ENCODE measurements around the gene MIDN.
A peak's percentile ranks its signal among the peaks of the same experiment; 100 is the strongest.

Gene MIDN

DNA sequence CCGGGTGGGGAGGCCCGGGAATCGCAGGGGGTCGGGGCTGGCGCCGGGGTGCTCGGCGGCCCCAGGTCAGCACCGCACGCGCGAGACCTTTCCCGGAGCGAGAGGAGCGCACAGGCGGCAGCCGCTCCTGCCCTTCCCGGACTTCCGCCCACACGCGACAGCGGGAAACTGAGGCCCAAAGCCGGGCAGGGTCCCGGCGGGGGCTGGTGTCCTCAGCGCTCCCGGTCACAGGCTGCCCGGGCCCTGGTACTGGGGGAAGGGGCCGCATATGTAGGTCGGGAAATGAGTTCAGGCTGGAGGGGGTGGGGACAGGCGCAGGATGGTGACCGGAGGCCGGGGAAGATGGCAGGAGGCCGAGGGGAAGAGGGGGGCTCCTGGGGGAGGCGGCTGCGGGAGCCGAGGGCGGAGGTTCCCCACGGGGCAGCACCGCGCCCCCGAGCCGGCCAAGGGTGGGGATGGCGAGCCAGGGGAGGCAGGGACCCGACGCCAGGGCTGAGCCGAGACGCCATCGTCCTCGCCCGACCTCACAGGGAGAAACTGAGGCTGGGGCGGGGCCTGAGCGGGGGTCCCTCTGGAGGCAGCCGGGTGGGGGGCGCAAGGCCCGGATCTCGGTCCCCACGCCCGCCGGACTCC lies 11.2 kb upstream of the MIDN start:
- POLR2A ChIA-PET, result no interaction called here
- TF ChIP-seq, protein P1, sequence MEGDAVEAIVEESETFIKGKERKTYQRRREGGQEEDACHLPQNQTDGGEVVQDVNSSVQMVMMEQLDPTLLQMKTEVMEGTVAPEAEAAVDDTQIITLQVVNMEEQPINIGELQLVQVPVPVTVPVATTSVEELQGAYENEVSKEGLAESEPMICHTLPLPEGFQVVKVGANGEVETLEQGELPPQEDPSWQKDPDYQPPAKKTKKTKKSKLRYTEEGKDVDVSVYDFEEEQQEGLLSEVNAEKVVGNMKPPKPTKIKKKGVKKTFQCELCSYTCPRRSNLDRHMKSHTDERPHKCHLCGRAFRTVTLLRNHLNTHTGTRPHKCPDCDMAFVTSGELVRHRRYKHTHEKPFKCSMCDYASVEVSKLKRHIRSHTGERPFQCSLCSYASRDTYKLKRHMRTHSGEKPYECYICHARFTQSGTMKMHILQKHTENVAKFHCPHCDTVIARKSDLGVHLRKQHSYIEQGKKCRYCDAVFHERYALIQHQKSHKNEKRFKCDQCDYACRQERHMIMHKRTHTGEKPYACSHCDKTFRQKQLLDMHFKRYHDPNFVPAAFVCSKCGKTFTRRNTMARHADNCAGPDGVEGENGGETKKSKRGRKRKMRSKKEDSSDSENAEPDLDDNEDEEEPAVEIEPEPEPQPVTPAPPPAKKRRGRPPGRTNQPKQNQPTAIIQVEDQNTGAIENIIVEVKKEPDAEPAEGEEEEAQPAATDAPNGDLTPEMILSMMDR (IDR thresholded peaks at IDR 0.05; ENCODE audit: control extremely low read depth, extremely low read depth, low read depth, missing control alignments), result no peak
- CTCF ChIA-PET, result no interaction called here
- DNase-seq (ENCODE audit: extremely low spot score), result no peak

DNA sequence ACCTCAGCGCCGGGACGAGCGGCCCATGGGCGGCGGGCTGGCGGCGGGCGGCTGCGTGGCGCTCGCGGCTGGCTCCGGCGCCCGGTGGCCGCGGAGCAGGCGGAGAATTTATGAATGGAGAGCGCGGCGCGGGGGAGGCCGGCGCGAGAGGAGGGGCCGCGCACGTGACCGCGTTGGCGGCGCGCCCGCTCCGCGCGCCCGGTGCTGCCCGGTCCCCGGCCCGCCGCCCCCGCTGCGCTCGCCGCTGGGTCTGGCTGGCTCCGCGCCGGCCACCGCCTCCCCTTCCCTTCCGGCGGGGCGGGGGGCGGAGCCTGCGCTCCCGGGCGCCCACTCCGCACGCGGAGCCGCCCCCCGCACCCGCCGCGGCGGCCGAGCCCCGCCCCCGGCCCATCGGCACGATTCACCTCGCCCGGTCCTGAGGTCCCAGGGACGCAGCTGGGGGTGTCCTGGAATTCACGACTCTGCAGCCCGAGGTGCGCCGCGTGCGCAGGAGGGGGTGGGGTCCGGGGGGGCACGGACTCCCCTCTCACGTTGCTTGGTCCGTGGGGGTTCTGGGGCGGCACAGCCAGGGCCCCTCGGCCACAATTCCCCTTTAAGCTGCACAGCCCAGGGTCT lies 10.5 kb upstream of the MIDN start, which contains the start of gene CBARP:
TSS of gene CBARP (minus strand) at position 252 of the 615 bp plus-strand sequence. CDS start 1,905 bp downstream, outside the sequence.
- ChIA-PET CTCF (interaction anchor here (1.2 to 9.8 kb wide), 4 partner anchors 17 to 124 kb away, joined by 4 to 491 read pairs (median 5); partner anchors contain the start of gene CIRBP), POLR2A (no interaction called here)
- TF ChIP-seq, protein P1 (IDR thresholded peaks at IDR 0.05; ENCODE audit: control extremely low read depth, extremely low read depth, low read depth, missing control alignments), result no peak
- DNase-seq (ENCODE audit: extremely low spot score), result peak; percentile 55

DNA sequence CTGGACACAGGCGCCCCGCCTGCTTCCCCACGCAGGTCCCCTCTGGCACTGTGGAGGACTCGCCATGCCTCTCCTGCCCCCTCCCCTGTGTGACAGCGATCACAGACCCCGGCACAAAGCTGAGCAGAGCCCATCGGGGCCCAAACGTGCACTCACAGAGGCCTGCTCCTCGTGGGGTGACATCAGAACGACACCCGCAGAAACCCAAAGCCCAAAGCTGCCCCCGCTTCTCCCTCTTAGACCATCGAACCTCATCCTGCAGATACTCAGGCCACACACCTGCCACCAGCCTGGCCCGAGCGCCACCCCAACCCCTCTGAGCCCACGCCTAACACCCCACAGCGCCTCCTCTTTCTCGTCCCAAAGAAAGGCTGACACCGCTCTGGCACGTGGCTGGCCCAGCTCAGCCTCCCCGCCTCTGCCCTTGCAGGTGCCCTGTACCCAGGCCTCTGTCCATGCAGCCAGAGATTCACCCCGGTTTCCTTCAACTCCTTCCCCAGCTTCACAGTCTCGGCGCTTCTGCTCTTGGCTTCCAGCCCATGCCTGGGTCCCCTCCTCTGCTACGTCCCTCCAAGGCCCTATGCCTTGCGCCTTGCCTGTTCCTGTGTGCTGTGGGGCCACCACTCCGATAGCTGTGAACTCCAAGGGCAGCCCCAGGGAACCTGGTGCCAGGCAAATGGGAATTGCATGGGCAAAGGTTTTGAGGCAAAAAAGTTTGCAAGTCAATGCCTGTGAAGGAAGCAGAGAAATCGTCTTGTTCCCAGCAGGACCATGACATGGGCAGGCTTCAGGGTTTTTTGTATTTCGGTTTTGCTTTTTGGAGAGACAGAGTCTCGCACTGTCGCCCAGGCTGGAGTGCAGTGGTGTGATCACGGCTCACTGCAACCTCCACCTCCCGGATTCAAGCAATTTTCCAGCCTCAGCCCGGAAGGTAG lies 9.7 kb upstream of the MIDN start:
- TF ChIP-seq, protein P1 (IDR thresholded peaks at IDR 0.05; ENCODE audit: control extremely low read depth, extremely low read depth, low read depth, missing control alignments), result no peak
- ChIA-PET CTCF (interaction anchor here (1.2 to 9.8 kb wide), 4 partner anchors 18 to 125 kb away, joined by 4 to 491 read pairs (median 5); partner anchors contain the start of gene CIRBP), POLR2A (no interaction called here)
- DNase-seq (ENCODE audit: extremely low spot score), result no peak

DNA sequence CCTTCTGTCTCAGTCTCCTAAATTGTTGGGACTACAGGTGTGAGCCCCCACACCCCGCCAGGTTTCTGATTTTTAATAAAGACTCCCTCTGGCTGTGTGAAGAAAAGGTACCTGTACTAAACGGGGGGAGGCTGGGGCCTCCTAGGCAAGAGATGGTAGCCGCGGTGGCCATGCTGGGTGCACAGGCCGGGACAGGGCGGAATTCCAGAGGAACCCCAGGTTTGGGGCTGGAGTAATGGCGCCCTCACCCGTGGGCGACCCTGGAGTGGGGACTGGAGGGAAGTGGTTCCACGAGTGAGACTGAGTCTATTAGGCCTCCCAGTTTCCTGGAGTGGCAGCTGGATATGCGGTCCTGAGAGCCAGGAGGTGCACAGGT lies 9.0 kb upstream of the MIDN start:
- POLR2A ChIA-PET, result no interaction called here
- no peak for DNase-seq (ENCODE audit: extremely low spot score)
- CTCF ChIA-PET, result interaction anchor here (1.8 to 9.8 kb wide), 2 partner anchors 22 to 126 kb away, joined by 6 to 491 read pairs; partner anchors contain the start of gene CIRBP
- TF ChIP-seq, protein P1 (IDR thresholded peaks at IDR 0.05; ENCODE audit: control extremely low read depth, extremely low read depth, low read depth, missing control alignments), result no peak

DNA sequence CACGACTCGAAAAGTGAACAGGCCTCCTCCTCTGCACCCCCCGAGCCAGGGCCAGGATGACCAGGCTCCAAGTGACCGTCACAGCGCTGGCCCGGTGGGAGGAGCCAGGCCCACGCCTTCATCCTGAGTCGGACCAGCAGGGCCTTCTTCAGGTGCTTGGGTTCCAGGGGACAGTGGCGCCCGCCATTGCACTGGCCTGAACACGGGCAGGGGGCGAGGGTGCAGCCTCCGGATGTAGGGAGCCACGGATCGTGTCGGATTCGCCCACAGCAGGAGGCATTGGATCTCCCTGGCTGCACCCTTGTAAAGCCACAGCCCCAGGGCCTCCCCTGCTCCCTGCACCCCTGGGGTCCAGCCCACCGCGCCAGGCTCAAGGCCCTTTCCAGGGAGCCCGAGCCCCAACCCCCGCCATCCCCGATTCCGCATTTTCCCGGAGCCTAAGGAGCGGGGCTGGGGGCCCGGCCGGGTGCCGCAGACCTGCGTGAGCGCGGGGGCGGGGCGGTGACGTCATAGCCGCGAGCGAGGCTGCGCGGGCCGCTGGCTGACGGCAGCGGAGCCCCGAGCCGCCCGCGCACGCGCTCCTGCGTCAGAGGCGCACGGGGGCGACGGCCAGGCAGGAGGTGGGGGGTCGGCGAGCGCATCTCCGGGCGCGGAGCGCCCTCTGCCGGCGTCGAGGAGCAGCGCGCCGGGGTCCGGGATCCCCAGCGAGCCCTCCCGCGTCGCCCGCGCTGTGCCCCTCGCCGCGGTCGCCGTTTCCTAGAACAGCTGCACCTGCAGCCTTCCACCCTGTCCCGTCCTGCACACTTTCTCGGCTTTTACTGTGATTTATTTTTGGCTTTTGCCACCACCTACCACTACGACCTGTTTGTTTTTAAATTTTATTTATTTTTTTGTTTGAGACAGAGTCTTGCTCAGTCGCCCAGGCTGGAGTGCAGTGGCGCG lies 8.3 kb upstream of the MIDN start:
- TF ChIP-seq, protein P1 (IDR thresholded peaks at IDR 0.05; ENCODE audit: control extremely low read depth, extremely low read depth, low read depth, missing control alignments), result peak; percentile 78
- ChIA-PET CTCF (interaction anchor here (0.7 to 9.8 kb wide), 9 partner anchors 10 to 318 kb away, joined by 3 to 491 read pairs (median 3); partner anchors contain the start of genes CIRBP and WDR18), POLR2A (interaction anchor here (2.3 kb wide), 1 partner anchor 29 kb away, joined by 11 read pairs; the partner anchor contains the start of gene CIRBP)
- peak; percentile 96 for DNase-seq (ENCODE audit: extremely low spot score)

Data from GM10248 (cell line).